ENCODE data around the gene ARHGAP4.

DNA sequence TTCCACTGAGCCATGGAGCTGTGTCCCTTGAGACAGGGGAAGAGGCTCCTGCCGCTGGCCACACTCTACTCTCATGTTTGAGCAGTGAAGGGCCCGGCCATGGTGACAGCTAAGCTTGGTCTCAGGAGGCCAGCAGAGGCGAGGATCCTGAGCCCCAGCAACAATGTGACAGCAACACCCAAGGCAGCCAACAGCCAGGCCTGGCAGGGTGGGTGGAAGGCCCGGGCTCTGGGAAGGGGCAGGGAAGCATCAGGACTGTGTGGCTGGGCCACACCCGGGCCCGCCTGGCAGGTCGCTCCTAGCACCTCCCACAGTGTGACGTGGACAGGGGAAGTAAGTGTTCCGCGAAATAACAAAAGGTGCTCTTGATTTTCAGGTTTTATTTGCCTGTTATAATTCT is 64.9 kb downstream of the ARHGAP4 start:
- no peak for TF ChIP-seq CTCF (conservative IDR thresholded peaks at IDR 0.05)
- TF ChIP-seq EZH2 (IDR thresholded peaks at IDR 0.05; ENCODE audit: low read depth): no peak
